NCI-H2227 treated with DMSO at 0.1 percent for 48 hours (cell line): ENCODE results near the gene PDCL2.
"Not testable (repeated sequence)": the region's sequence is repeated elsewhere in the genome, so short reads cannot be mapped to it uniquely, and the experiment has no call there.

Source experiments
- DNase-seq: peaks from one replicate; lab custom pipeline; 2025; lab: John Stamatoyannopoulos, UW

PDCL2 gene

GRCh38 chr4:55592014-55592413 lies at the start of gene PDCL2:
TSS of gene PDCL2 (minus strand) at chr4:55592245. CDS start at chr4:55592109, 136 bp downstream.
- no peak for DNase-seq

- no peak for DNase-seq
Observed at GRCh38 chr4:55637272-55637820, 45.3 kb upstream of the PDCL2 start.

- no peak for DNase-seq
Observed at GRCh38 chr4:55636656-55636999, 44.6 kb upstream of the PDCL2 start.

GRCh38 chr4:55635741-55636655 lies 44.0 kb upstream of the PDCL2 start, which contains the start of gene NMU:
TSS of gene NMU (minus strand) at chr4:55636298. CDS start at chr4:55636192, 106 bp downstream.
- DNase-seq = no peak

- DNase-seq = no peak
Observed at GRCh38 chr4:55635282-55635681, 43.2 kb upstream of the PDCL2 start.

- DNase-seq = no peak
Observed at GRCh38 chr4:55634417-55635128, 42.5 kb upstream of the PDCL2 start.

GRCh38 chr4:55633903-55634302 lies 41.9 kb upstream of the PDCL2 start:
- no peak for DNase-seq

GRCh38 chr4:55625835-55626234 lies 33.8 kb upstream of the PDCL2 start:
- no peak for DNase-seq

GRCh38 chr4:55624063-55624462 lies 32.0 kb upstream of the PDCL2 start:
- not testable (repeated sequence) for DNase-seq

GRCh38 chr4:55618546-55619143 lies 26.6 kb upstream of the PDCL2 start:
- no peak for DNase-seq

- no peak for DNase-seq
Observed at GRCh38 chr4:55617587-55618197, 25.6 kb upstream of the PDCL2 start.

GRCh38 chr4:55615008-55615407 lies 23.0 kb upstream of the PDCL2 start:
- DNase-seq = no peak

- DNase-seq = no peak
Observed at GRCh38 chr4:55613621-55614020, 21.6 kb upstream of the PDCL2 start.

GRCh38 chr4:55612341-55612740 lies 20.3 kb upstream of the PDCL2 start:
- no peak for DNase-seq

GRCh38 chr4:55611358-55612059 lies 19.5 kb upstream of the PDCL2 start:
- DNase-seq = no peak

GRCh38 chr4:55610381-55610780 lies 18.3 kb upstream of the PDCL2 start:
- DNase-seq = no peak

GRCh38 chr4:55609393-55609866 lies 17.4 kb upstream of the PDCL2 start:
- DNase-seq = no peak

GRCh38 chr4:55608591-55608990 lies 16.5 kb upstream of the PDCL2 start:
- no peak for DNase-seq

GRCh38 chr4:55604996-55605395 lies 13.0 kb upstream of the PDCL2 start:
- DNase-seq = peak; percentile 34

GRCh38 chr4:55600640-55601039 lies 8.6 kb upstream of the PDCL2 start:
- DNase-seq = no peak

GRCh38 chr4:55598641-55599040 lies 6.6 kb upstream of the PDCL2 start:
- DNase-seq = no peak
